Astrocyte (in vitro differentiated cells and primary cell): ENCODE data around the gene CMPK1.

ENCODE experiments used
- EZH2 ChIP-seq: IDR thresholded peaks from 2 replicates; pipeline ENCODE4 v1.6.1; 2012; ENCODE audit warnings: mild to moderate bottlenecking, low read length, inconsistent platforms; ENCODE audit not compliant: insufficient read depth
- TF ChIP-seq, protein P1 (sequence below): IDR thresholded peaks from 2 replicates; pipeline ENCODE4 v1.5.1; 2011; ENCODE audit warnings: low read depth, mild to moderate bottlenecking, inconsistent platforms, low read length, moderate library complexity; ENCODE audit not compliant: insufficient read depth

DNA sequence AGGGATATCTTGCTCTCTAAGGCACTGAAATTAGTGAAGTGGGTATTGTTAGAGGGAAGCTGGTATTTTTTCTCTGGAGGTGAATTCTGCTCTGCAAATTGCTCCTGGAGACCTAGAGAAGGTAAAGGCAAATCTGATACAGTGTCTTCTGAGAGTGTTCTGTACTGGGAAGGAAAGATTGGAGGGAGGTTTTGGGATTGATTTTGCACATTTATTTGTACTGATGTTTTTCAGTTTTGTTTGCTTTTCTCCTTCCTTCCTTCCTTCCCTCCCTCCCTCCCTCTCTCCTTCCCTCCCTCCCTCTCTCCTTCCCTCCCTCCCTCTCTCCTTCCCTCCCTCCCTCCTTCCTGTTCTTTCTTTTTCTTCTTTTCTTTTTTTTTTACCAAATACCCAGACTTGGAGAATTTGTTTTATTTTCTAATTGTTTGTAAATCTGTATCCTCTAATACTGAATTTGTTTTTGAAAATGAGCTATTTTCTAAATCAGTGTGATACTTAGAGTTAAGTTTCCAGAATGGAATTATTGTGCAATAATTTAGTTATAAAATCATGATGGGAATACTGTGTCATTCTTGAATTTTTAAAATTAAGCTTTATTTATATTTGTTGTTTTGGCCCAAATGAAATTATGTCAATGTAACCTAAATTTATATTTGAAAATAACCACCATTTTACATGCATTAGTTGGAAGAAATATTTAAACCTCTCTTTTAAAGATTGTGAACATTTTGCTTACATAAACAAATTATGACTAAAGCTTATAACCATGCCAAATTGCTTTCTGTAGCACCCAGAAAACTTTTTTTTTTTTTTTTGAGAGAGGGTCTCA lies 4.9 kb downstream of the CMPK1 start:
- TF ChIP-seq, protein P1, sequence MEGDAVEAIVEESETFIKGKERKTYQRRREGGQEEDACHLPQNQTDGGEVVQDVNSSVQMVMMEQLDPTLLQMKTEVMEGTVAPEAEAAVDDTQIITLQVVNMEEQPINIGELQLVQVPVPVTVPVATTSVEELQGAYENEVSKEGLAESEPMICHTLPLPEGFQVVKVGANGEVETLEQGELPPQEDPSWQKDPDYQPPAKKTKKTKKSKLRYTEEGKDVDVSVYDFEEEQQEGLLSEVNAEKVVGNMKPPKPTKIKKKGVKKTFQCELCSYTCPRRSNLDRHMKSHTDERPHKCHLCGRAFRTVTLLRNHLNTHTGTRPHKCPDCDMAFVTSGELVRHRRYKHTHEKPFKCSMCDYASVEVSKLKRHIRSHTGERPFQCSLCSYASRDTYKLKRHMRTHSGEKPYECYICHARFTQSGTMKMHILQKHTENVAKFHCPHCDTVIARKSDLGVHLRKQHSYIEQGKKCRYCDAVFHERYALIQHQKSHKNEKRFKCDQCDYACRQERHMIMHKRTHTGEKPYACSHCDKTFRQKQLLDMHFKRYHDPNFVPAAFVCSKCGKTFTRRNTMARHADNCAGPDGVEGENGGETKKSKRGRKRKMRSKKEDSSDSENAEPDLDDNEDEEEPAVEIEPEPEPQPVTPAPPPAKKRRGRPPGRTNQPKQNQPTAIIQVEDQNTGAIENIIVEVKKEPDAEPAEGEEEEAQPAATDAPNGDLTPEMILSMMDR = no peak
- no peak for TF ChIP-seq EZH2
